Measurements from ENCODE around the gene PLAAT1. TPM values are rescaled to one million over a fixed set of nuclear protein-coding genes. Genes with fewer than 3 reads are reported as not detected.

The PLAAT1 gene
- total and polyA plus RNA-seq, 7 donors: 0.16 to 3.3 (median 1.2) TPM; not detected in 3

DNA sequence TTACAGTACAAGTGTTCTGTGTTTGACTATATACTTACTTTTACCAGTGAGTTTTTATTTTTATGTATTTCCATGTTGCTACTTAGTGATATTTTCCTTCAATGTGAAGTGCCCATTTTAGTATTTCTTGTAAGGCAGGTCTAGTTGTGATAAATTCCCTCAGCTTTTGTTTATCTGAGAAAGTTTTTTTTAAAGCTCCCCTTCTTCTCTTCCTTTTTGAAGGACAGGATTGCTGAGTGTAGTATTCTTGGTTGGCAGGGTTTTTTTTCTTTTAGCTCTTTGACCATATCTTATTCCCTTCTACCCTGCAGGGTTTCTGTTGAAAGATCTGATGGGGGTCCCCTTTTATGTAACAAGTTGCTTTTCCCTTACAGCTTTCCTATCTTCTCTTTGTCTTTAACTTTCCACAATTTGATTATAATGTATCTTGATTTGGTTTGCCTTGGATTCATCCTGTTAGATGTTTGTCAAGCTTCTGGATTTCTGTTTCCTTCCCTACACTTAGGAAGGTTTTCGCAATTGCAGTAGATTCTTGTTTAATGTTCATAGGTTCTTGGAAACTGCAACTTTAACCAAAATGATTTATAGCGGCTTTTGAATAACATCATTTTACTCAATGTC is 7.9 kb downstream of the PLAAT1 start:
- Histone ChIP-seq H3K27ac (no peak overlapping the region), H3K9me3 (peaks cover 0 to 12% (median 8%) of the 10 kb centered on the region in 4 donors), H3K27me3 (no peaks in the 10 kb centered on the region), H3K4me3 (no peak overlapping the region), H3K4me1 (no peaks in the 10 kb centered on the region), H3K36me3 (no peaks in the 10 kb centered on the region)
- WGBS, 2 donors: 49 to 97% methylated on average over 2 of the region's 2 CpGs
- TF ChIP-seq, protein P1, sequence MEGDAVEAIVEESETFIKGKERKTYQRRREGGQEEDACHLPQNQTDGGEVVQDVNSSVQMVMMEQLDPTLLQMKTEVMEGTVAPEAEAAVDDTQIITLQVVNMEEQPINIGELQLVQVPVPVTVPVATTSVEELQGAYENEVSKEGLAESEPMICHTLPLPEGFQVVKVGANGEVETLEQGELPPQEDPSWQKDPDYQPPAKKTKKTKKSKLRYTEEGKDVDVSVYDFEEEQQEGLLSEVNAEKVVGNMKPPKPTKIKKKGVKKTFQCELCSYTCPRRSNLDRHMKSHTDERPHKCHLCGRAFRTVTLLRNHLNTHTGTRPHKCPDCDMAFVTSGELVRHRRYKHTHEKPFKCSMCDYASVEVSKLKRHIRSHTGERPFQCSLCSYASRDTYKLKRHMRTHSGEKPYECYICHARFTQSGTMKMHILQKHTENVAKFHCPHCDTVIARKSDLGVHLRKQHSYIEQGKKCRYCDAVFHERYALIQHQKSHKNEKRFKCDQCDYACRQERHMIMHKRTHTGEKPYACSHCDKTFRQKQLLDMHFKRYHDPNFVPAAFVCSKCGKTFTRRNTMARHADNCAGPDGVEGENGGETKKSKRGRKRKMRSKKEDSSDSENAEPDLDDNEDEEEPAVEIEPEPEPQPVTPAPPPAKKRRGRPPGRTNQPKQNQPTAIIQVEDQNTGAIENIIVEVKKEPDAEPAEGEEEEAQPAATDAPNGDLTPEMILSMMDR (IDR thresholded peaks at IDR 0.05): no peak
- no peak for TF ChIP-seq POLR2AphosphoS5 (IDR thresholded peaks at IDR 0.05)
- TF ChIP-seq EP300 (IDR thresholded peaks at IDR 0.05): no peak
- no peak for TF ChIP-seq POLR2A (IDR thresholded peaks at IDR 0.05)
- DNase-seq: no peak
- intact Hi-C loops (cut with DNase I): no loop called here

DNA sequence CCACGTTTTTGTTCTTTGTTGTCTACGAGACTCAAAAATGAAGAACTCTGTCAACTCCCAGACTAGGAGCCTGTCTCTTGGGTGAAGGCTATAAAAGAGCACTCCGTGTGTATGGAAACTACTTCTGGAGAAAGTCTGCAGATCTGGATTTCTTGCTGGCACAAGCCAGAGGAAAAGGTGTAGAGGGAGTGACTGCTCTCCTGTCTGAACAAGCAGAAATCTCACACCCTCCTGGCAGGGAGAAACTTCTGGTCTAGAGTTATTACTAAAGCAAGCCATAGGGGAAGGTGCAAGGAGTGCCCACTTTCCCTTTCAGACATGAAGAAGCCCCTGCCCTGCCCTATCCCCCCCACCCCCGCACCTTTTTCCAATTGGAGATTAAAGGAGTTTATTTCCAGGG is 9.5 kb downstream of the PLAAT1 start:
- intact Hi-C loops (cut with DNase I): no loop called here
- TF ChIP-seq EP300 (IDR thresholded peaks at IDR 0.05) (no peak), POLR2A (IDR thresholded peaks at IDR 0.05) (no peak), POLR2AphosphoS5 (IDR thresholded peaks at IDR 0.05) (no peak)
- TF ChIP-seq, protein P1 (IDR thresholded peaks at IDR 0.05): no peak
- H3K4me3 ChIP-seq: no peak overlapping the region

DNA sequence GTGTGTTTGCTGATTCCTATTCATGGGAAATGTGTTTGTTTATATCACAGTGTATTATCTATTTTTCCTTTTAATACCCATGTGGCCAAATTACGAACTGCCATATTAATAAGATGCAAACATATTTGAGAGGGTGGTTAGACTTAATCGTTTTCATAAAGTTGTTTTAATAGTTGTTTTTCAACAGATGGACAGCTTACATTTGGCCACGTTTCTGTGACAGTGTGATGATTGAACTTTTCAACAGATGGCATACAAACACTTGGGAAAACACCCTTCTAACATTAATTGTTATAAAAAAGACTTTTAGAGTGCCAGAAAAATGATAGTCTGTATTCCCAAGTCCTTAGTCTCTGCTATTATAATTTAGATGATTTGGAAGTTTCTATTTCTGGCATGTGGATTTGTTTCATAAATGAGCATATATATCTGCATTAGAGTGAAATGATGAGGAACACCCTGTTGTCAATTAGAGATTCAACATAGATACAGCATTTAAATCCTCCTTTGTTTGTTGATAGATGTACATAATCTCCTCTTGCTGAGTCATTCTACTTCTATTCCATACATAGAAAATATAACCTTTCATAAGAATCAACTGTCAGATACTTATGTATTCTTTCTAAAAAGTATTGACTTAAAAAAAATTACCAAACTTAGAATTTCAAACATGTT is 13.1 kb downstream of the PLAAT1 start:
- intact Hi-C loops (cut with DNase I): no loop called here

More for the DNA sequence above, 9.5 kb downstream of the PLAAT1 start:
- no peaks in the 10 kb centered on the region for H3K36me3 ChIP-seq
- 84 to 89% methylated on average over 4 of the region's 4 CpGs for WGBS, 2 donors
- no peak for DNase-seq
- H3K4me1 ChIP-seq: no peaks in the 10 kb centered on the region
- H3K9me3 ChIP-seq: peaks cover 0 to 12% (median 8%) of the 10 kb centered on the region in 4 donors
- no peak overlapping the region for H3K27ac ChIP-seq
- no peaks in the 10 kb centered on the region for H3K27me3 ChIP-seq

DNA sequence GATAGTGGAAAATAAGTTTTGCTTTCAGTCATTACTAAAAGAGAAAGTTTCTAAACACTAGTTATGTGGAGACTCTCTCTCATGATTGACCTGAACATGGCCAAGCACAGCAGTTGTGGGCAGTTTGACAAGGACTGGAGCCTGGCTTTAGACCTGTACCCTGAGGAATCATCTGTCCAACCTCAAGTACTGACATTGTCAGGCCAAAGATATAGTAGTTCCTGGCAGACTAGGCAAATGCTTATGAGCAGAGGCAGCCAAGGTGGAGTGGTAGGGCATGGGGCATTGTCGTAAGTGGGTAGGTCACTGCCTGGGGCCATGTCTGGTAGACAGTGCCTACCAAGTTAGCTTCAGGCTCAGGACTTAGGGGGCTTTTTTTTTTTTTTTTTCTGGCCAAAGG is 20.9 kb downstream of the PLAAT1 start:
- intact Hi-C loops (cut with DNase I): no loop called here
- 90 to 96% methylated on average over 1 of the region's 1 CpG for WGBS, 2 donors
- no peaks in the 10 kb centered on the region for H3K4me1 ChIP-seq

More for the DNA sequence above, 13.1 kb downstream of the PLAAT1 start:
- Histone ChIP-seq H3K36me3 (no peaks in the 10 kb centered on the region), H3K4me3 (no peak overlapping the region), H3K27me3 (no peaks in the 10 kb centered on the region), H3K27ac (no peak overlapping the region), H3K4me1 (no peaks in the 10 kb centered on the region), H3K9me3 (peaks cover 0 to 4% (median 2%) of the 10 kb centered on the region in 4 donors)
- no peak for DNase-seq
- WGBS, 2 donors: 60 to 63% methylated on average over 3 of the region's 3 CpGs
- TF ChIP-seq EP300 (IDR thresholded peaks at IDR 0.05): no peak

DNA sequence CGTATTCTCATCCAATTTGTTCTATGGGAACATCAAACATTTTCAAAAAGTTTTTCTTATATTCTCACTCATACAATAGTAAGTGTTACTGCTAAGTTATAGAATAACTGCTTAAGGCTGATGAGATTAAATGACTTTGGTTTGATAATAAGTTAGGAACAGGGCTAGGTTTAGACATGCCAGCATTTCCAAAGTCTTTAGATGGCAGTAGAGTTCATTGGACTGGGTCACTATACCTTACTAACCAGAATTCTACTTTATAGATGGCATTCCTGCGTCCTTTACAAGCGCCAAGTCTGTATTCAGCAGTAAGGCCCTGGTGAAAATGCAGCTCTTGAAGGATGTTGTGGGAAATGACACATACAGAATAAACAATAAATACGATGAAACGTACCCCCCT is 21.7 kb downstream of the PLAAT1 start:
- H3K9me3 ChIP-seq: no peaks in the 10 kb centered on the region
- no peak for DNase-seq
- no peak overlapping the region for H3K4me3 ChIP-seq
- 78 to 88% methylated on average over 5 of the region's 5 CpGs for WGBS, 2 donors
- H3K36me3 ChIP-seq: no peaks in the 10 kb centered on the region
- no peak overlapping the region for H3K27ac ChIP-seq
- H3K27me3 ChIP-seq: no peaks in the 10 kb centered on the region
- no peak for TF ChIP-seq POLR2A (IDR thresholded peaks at IDR 0.05)
- TF ChIP-seq, protein P1 (IDR thresholded peaks at IDR 0.05): no peak
- no peak for TF ChIP-seq POLR2AphosphoS5 (IDR thresholded peaks at IDR 0.05)
- TF ChIP-seq EP300 (IDR thresholded peaks at IDR 0.05): no peak
- no peaks in the 10 kb centered on the region for H3K4me1 ChIP-seq
- intact Hi-C loops (cut with DNase I): no loop called here

More for the DNA sequence above, 20.9 kb downstream of the PLAAT1 start:
- Histone ChIP-seq H3K27me3 (no peaks in the 10 kb centered on the region), H3K36me3 (no peaks in the 10 kb centered on the region), H3K9me3 (no peaks in the 10 kb centered on the region), H3K27ac (no peak overlapping the region), H3K4me3 (no peak overlapping the region)
- no peak for DNase-seq
- TF ChIP-seq POLR2AphosphoS5 (IDR thresholded peaks at IDR 0.05): no peak
- no peak for TF ChIP-seq EP300 (IDR thresholded peaks at IDR 0.05)
- TF ChIP-seq POLR2A (IDR thresholded peaks at IDR 0.05): no peak
- TF ChIP-seq, protein P1 (IDR thresholded peaks at IDR 0.05): no peak
